GM23338 (cell line): ENCODE measurements around the gene USP3. TPM values are rescaled to one million over a fixed set of nuclear protein-coding genes. Genes with fewer than 3 reads are reported as not detected.

ENCODE experiments used
- EZH2 ChIP-seq: fragments of 200-600 bp; sonication (generic); IDR thresholded peaks from one replicate; pipeline ENCODE4 v1.8.0; 2017; ENCODE audit warnings: antibody characterized with exemption, mild to moderate bottlenecking, low read depth; ENCODE audit not compliant: unreplicated experiment
- EZH2phosphoT487 ChIP-seq: fragments of 200-600 bp; sonication (generic); IDR thresholded peaks from one replicate; pipeline ENCODE4 v1.8.1; 2018; ENCODE audit warnings: antibody characterized with exemption; ENCODE audit not compliant: unreplicated experiment
- JUNB ChIP-seq: IDR thresholded peaks from one replicate; pipeline ENCODE4 v1.6.1; 2016; ENCODE audit warnings: antibody characterized with exemption; ENCODE audit not compliant: unreplicated experiment
- ZNF331 ChIP-seq: fragments of 250-450 bp; sonication (Bioruptor Pico); IDR thresholded peaks from 2 replicates; pipeline ENCODE4 v1.5.0; 2020; ENCODE audit warnings: low read depth, mild to moderate bottlenecking, moderate library complexity
- polyA plus RNA-seq: library from polyadenylated mRNA; unstranded; fragments of >200 nt; fragmentation: Nextera tagmentation; extraction: Ambion mirVana; gene quantifications from 2 replicates; pipeline ENCODE4 v1.2.1, GENCODE V29; 2016
- total RNA-seq: library from RNA; depleted of rRNA; stranded (reverse); fragments of >200 nt; shearing (Covaris generic); gene quantifications from 2 replicates; pipeline ENCODE4 v1.2.3, GENCODE V29; 2014
- TF ChIP-seq, protein P1 (sequence below): fragments of 250-450 bp; sonication (Bioruptor Pico); IDR thresholded peaks from 2 replicates; pipeline ENCODE4 v1.5.0; 2020; ENCODE audit warnings: mild to moderate bottlenecking, moderate library complexity
- TF ChIP-seq, protein P2 (sequence below), 2 experiments: fragments of 200-600 bp in 1 of 2; sonication (generic) in 1 of 2; conservative IDR thresholded peaks; 2 replicates each; pipeline versions ENCODE4 v1.5.1 to v1.6.1; 2016 to 2017; ENCODE audit warnings: antibody characterized with exemption in 2 of 2, low read depth in 2 of 2, mild to moderate bottlenecking in 2 of 2, moderate library complexity in 1 of 2
- TF ChIP-seq, protein P3 (sequence below): IDR thresholded peaks from 2 replicates; pipeline ENCODE4 v1.6.1; 2016; ENCODE audit warnings: antibody characterized with exemption
- TF ChIP-seq, protein P4 (sequence below): IDR thresholded peaks from one replicate; pipeline ENCODE4 v1.6.1; 2018; ENCODE audit warnings: antibody characterized with exemption; ENCODE audit not compliant: unreplicated experiment

Gene USP3
- total and polyA plus RNA-seq, 2 experiments from 2014 or later, result 9.7 to 9.9 TPM

DNA sequence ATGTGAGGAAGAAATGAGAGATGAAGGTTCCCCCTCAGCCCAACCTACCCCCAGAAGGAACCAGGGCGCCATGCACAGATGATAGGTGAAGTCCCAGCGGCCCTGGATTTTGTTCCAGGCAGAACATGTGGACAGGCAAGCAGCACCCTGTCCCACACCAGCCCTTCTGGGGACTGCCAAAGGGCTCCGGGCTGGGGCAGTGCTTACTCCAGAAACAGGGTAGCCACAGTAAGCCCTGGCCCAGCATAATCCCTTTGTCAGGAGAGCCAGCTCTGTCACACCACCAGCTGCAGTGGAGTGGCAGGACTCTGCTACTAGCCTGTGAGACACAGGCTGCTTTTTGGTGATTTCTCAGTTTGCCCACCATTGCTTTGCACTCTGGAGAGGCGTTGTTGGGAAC, 99.1 kb downstream of the USP3 start (continued):
- TF ChIP-seq, protein P1, sequence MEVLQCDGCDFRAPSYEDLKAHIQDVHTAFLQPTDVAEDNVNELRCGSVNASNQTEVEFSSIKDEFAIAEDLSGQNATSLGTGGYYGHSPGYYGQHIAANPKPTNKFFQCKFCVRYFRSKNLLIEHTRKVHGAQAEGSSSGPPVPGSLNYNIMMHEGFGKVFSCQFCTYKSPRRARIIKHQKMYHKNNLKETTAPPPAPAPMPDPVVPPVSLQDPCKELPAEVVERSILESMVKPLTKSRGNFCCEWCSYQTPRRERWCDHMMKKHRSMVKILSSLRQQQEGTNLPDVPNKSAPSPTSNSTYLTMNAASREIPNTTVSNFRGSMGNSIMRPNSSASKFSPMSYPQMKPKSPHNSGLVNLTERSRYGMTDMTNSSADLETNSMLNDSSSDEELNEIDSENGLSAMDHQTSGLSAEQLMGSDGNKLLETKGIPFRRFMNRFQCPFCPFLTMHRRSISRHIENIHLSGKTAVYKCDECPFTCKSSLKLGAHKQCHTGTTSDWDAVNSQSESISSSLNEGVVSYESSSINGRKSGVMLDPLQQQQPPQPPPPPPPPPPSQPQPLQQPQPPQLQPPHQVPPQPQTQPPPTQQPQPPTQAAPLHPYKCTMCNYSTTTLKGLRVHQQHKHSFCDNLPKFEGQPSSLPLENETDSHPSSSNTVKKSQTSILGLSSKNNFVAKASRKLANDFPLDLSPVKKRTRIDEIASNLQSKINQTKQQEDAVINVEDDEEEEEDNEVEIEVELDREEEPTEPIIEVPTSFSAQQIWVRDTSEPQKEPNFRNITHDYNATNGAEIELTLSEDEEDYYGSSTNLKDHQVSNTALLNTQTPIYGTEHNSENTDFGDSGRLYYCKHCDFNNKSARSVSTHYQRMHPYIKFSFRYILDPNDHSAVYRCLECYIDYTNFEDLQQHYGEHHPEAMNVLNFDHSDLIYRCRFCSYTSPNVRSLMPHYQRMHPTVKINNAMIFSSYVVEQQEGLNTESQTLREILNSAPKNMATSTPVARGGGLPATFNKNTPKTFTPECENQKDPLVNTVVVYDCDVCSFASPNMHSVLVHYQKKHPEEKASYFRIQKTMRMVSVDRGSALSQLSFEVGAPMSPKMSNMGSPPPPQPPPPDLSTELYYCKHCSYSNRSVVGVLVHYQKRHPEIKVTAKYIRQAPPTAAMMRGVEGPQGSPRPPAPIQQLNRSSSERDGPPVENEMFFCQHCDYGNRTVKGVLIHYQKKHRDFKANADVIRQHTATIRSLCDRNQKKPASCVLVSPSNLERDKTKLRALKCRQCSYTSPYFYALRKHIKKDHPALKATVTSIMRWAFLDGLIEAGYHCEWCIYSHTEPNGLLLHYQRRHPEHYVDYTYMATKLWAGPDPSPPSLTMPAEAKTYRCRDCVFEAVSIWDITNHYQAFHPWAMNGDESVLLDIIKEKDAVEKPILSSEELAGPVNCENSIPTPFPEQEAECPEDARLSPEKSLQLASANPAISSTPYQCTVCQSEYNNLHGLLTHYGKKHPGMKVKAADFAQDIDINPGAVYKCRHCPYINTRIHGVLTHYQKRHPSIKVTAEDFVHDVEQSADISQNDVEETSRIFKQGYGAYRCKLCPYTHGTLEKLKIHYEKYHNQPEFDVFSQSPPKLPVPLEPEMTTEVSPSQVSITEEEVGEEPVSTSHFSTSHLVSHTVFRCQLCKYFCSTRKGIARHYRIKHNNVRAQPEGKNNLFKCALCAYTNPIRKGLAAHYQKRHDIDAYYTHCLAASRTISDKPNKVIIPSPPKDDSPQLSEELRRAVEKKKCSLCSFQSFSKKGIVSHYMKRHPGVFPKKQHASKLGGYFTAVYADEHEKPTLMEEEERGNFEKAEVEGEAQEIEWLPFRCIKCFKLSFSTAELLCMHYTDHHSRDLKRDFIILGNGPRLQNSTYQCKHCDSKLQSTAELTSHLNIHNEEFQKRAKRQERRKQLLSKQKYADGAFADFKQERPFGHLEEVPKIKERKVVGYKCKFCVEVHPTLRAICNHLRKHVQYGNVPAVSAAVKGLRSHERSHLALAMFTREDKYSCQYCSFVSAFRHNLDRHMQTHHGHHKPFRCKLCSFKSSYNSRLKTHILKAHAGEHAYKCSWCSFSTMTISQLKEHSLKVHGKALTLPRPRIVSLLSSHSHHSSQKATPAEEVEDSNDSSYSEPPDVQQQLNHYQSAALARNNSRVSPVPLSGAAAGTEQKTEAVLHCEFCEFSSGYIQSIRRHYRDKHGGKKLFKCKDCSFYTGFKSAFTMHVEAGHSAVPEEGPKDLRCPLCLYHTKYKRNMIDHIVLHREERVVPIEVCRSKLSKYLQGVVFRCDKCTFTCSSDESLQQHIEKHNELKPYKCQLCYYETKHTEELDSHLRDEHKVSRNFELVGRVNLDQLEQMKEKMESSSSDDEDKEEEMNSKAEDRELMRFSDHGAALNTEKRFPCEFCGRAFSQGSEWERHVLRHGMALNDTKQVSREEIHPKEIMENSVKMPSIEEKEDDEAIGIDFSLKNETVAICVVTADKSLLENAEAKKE (CRISPR knock-in tag), result no peak
- TF ChIP-seq JUNB, result no peak
- TF ChIP-seq, protein P2, sequence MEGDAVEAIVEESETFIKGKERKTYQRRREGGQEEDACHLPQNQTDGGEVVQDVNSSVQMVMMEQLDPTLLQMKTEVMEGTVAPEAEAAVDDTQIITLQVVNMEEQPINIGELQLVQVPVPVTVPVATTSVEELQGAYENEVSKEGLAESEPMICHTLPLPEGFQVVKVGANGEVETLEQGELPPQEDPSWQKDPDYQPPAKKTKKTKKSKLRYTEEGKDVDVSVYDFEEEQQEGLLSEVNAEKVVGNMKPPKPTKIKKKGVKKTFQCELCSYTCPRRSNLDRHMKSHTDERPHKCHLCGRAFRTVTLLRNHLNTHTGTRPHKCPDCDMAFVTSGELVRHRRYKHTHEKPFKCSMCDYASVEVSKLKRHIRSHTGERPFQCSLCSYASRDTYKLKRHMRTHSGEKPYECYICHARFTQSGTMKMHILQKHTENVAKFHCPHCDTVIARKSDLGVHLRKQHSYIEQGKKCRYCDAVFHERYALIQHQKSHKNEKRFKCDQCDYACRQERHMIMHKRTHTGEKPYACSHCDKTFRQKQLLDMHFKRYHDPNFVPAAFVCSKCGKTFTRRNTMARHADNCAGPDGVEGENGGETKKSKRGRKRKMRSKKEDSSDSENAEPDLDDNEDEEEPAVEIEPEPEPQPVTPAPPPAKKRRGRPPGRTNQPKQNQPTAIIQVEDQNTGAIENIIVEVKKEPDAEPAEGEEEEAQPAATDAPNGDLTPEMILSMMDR (conservative IDR thresholded peaks at IDR 0.05; ENCODE audit: low read depth in 2 of 2), result no peak
- no peak for TF ChIP-seq EZH2
- TF ChIP-seq, protein P3, sequence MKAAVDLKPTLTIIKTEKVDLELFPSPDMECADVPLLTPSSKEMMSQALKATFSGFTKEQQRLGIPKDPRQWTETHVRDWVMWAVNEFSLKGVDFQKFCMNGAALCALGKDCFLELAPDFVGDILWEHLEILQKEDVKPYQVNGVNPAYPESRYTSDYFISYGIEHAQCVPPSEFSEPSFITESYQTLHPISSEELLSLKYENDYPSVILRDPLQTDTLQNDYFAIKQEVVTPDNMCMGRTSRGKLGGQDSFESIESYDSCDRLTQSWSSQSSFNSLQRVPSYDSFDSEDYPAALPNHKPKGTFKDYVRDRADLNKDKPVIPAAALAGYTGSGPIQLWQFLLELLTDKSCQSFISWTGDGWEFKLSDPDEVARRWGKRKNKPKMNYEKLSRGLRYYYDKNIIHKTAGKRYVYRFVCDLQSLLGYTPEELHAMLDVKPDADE, result no peak
- TF ChIP-seq, protein P4, sequence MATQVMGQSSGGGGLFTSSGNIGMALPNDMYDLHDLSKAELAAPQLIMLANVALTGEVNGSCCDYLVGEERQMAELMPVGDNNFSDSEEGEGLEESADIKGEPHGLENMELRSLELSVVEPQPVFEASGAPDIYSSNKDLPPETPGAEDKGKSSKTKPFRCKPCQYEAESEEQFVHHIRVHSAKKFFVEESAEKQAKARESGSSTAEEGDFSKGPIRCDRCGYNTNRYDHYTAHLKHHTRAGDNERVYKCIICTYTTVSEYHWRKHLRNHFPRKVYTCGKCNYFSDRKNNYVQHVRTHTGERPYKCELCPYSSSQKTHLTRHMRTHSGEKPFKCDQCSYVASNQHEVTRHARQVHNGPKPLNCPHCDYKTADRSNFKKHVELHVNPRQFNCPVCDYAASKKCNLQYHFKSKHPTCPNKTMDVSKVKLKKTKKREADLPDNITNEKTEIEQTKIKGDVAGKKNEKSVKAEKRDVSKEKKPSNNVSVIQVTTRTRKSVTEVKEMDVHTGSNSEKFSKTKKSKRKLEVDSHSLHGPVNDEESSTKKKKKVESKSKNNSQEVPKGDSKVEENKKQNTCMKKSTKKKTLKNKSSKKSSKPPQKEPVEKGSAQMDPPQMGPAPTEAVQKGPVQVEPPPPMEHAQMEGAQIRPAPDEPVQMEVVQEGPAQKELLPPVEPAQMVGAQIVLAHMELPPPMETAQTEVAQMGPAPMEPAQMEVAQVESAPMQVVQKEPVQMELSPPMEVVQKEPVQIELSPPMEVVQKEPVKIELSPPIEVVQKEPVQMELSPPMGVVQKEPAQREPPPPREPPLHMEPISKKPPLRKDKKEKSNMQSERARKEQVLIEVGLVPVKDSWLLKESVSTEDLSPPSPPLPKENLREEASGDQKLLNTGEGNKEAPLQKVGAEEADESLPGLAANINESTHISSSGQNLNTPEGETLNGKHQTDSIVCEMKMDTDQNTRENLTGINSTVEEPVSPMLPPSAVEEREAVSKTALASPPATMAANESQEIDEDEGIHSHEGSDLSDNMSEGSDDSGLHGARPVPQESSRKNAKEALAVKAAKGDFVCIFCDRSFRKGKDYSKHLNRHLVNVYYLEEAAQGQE, result no peak
- no peak for TF ChIP-seq EZH2phosphoT487
- no peak for TF ChIP-seq ZNF331 (CRISPR knock-in tag)
